H7 (cell line): ENCODE measurements around the gene TRPM2. TPM values are rescaled to one million over a fixed set of nuclear protein-coding genes. Genes with fewer than 3 reads are reported as not detected.
"Not testable (repeated sequence)": the region's sequence is repeated elsewhere in the genome, so short reads cannot be mapped to it uniquely, and the experiment has no call there.

Experiments used
- DNase-seq: peaks from one replicate; pipeline ENCODE4 v3.0.0; 2012
- H3K27me3 ChIP-seq: 2 replicates; pipeline ENCODE4 v1.6.0; 2011; ENCODE audit warnings: mild to moderate bottlenecking, low read length; ENCODE audit not compliant: control insufficient read depth, insufficient read depth
- H3K36me3 ChIP-seq: replicated peaks from 2 replicates; pipeline ENCODE4 v1.5.1; 2011; ENCODE audit warnings: low read length; ENCODE audit not compliant: control insufficient read depth, insufficient read depth
- H3K4me3 ChIP-seq: 2 replicates; pipeline ENCODE4 v1.5.1; 2011; ENCODE audit warnings: low read depth, mild to moderate bottlenecking, control low read depth, low read length, moderate library complexity; ENCODE audit not compliant: insufficient read depth
- total RNA-seq: library from RNA; depleted of rRNA; stranded (reverse); fragments of >200 nt; shearing (Covaris generic); gene quantifications from 2 replicates; pipeline ENCODE4 v1.2.3, GENCODE V29; 2014

The TRPM2 gene
- total RNA-seq, 1 experiment from 2014 or later, result 0.42 TPM

GRCh38 chr21:44337449-44337848 is 16.0 kb upstream of the TRPM2 start:
- Histone ChIP-seq H3K4me3 (no peak overlapping the region), H3K27me3 (no peaks in the 10 kb centered on the region), H3K36me3 (no peaks in the 10 kb centered on the region; the same call in 1 of the 2 replicates)
- no peak for DNase-seq

DNA sequence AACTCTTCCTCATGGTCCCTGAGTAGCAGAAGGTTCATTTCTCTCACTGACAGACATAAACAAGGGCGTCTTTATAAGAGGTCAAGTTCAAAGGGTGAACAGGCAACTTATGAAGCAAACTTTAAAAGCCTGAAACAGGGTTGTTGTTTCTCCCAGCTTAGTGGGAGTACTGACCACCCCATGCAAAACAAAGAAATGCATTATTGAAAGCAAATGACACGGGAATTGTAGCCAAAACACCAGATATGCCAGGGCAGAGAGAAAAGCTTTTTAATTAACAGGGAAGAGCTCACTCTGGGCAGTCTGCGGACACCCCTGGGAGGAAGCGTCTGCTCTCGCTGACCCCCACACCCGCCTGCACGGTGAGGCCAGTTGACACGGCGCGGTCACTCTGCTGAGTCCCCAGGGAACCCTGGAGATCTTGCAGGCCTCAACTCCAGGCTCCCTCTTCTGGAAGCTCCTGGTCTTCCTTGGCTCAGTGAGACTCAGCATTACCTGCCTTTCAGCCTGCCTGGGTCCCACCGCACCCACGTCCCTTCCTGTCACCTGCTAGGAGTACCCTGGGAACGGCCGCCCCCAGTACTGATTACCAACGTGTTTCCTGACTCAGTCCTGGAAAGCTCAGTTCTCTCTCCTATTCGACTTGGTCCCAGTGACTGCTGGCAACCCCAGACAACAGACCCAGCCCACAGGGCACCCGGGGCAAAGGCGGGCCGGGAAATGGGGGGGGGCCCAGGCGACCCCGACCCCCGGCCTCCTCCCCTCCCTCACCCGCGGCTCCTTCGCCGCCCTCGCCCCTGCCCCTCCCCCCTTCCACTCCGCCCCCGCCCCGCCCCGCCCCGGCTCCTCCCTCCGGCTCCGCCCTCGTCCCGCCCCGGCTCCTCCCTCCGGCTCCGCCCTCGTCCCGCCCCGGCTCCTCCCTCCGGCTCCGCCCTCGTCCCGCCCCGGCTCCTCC is 15.2 kb upstream of the TRPM2 start:
- H3K4me3 ChIP-seq, result peak overlapping the region; percentile 38
- H3K36me3 ChIP-seq, result no peaks in the 10 kb centered on the region; the same call in 1 of the 2 replicates
- DNase-seq, result peak; percentile 98
- H3K27me3 ChIP-seq, result no peaks in the 10 kb centered on the region

- peak within 1 kb of the TSS; percentile 79 for H3K4me3 ChIP-seq
- H3K27me3 ChIP-seq, result no peaks in the 10 kb centered on the region
Measured at GRCh38 chr21:44338971-44339910, 14.2 kb upstream of the TRPM2 start, which contains the start of gene CFAP410. CFAP410 (minus strand) TSS chr21:44339390; CDS start chr21:44339194, 196 bp downstream.

DNA sequence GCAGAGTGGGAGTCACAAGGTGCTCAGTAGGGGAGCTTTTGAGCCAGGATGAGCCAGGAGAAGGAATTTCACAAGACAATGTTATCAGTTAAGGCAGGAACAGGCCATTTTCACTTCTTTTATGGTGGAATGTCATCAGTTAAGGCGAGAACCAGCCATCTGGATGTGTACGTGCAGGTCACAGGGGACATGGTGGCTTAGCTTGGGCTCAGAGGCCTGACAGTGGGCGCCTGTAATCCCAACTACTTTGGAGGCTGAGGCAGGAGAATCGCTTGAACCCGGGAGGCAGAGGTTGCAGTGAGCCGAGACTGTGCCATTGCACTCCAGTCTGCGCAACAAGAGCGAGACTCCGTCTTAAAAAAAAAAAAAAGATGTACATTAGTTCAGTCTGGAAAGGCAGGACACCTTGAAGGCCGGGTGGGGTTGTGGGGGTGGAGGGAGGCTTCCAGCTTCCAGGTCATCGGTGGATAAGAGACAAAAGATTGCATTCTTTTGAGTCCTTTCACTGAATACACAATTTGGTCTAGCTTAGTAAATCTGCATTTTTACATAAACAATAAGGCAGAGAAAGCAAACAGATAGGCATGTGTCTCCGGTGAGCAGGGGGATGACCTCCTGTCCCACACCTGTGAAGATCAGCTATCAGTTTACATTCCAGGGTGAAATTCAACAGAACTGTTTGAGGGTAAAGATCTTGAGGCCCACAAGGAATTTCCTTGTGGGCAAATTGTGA is 11.5 kb upstream of the TRPM2 start:
- H3K36me3 ChIP-seq, H3K27me3 ChIP-seq, DNase-seq, H3K4me3 ChIP-seq: not testable (repeated sequence)

More at GRCh38 chr21:44338971-44339910, 14.2 kb upstream of the TRPM2 start, which contains the start of gene CFAP410:
- peak; percentile 100 for DNase-seq
- no peaks in the 10 kb centered on the region; the same call in 1 of the 2 replicates for H3K36me3 ChIP-seq

DNA sequence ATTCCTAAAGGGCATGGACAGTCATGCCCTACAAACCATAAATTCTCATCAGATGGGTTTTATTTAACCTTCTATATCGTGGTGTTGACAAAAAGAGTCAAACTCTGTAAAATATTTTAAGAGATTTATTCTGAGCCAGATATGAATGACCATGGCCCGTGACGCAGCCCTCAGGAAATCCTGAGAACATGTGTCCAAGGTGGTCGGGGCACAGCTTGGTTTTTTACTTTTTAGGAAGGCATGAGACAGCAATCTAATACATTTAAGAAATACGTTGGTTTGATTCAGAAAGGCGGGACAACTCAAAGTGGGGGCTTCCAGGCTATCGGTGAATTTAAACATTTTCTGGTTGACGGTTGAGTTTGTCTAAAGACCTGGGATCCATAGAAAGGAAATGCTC is 10.4 kb upstream of the TRPM2 start:
- not testable (repeated sequence) for H3K27me3 ChIP-seq, H3K36me3 ChIP-seq, DNase-seq, H3K4me3 ChIP-seq

DNA sequence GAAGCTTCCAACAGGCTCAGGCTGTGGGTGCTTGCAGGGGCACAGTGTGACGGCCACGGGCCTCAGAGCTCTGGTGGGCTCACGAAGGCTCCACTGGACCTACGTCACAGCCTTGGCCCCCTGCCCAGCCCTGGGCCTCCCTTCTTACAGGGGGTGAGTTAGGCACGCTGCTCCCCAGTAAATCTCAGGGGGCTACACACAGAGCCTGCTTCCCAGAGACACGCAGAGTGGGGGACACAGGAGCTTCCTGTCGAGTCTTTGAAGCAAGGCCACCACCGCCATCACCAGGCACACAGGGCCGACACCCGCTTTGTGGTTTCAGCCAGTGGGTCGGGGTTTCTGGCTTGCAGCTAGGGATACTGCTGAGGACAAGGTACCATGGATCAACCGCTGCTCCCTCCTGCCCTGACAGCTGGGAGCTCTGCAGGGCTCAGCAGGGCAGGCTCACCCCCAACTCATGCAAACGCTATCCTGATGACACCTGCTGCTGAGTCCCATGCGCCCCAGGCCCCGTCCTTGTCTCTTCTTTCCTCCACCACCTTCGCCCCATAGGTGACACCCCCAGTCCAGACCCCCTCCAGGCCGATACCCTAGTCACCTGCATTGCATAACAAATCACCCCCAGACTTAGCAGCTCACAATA is 8.8 kb upstream of the TRPM2 start:
- Histone ChIP-seq H3K36me3 (no peaks in the 10 kb centered on the region), H3K27me3 (no peaks in the 10 kb centered on the region), H3K4me3 (no peak overlapping the region; the same call in 1 of the 2 replicates)
- DNase-seq, result no peak

DNA sequence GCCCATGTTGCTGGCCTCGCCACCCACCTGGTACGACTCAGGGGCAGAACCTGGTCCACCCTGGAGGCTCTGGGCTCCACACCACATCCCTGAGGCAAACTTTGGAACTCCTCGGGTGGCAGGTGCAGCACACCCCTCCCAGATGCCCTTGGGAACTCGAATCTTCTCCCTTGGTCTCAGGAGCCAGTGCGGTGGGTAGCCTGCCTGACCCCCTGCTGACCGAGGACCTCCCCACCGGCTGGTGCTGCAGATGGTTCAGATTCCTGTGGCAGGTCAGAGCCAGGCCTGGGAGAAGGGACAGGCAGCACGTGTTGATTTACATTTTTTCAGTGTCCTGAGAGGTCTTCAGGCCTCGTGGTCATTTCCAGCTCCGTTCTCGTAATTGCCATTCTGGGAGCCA is 7.9 kb upstream of the TRPM2 start:
- no peak overlapping the region for H3K4me3 ChIP-seq
- H3K27me3 ChIP-seq, result no peaks in the 10 kb centered on the region
- no peak for DNase-seq
- no peaks in the 10 kb centered on the region for H3K36me3 ChIP-seq

- Histone ChIP-seq H3K27me3 (no peaks in the 10 kb centered on the region), H3K4me3 (no peak overlapping the region), H3K36me3 (no peaks in the 10 kb centered on the region)
- DNase-seq, result no peak
Measured at GRCh38 chr21:44347911-44348451, 5.4 kb upstream of the TRPM2 start.

DNA sequence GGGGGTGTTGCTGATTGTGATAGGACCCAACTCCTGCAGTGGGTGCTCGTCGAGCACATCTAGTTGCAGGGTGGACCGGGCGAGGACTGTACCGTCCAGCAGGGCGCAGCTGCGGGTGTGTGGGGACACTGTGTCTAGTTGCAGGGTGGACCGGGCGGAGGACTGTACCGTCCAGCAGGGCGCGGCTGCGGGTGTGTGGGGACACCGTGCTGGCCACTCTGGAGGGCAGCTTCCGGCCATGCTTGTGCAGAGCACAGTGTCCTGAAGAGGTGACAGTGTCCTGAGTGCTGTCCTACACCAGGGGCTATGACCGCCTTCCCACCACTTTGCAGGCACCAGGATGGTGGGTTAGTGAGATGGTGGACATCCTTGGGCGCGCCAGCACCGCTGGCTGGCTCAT is 4.6 kb upstream of the TRPM2 start:
- H3K27me3 ChIP-seq, result no peaks in the 10 kb centered on the region
- no peak overlapping the region for H3K4me3 ChIP-seq
- H3K36me3 ChIP-seq, result no peaks in the 10 kb centered on the region
- peak; percentile 30 for DNase-seq

- no peak overlapping the region for H3K4me3 ChIP-seq
- DNase-seq, result peak; percentile 47
- no peaks in the 10 kb centered on the region for H3K36me3 ChIP-seq
- no peaks in the 10 kb centered on the region for H3K27me3 ChIP-seq
Measured at GRCh38 chr21:44349416-44349846, 4.0 kb upstream of the TRPM2 start.

DNA sequence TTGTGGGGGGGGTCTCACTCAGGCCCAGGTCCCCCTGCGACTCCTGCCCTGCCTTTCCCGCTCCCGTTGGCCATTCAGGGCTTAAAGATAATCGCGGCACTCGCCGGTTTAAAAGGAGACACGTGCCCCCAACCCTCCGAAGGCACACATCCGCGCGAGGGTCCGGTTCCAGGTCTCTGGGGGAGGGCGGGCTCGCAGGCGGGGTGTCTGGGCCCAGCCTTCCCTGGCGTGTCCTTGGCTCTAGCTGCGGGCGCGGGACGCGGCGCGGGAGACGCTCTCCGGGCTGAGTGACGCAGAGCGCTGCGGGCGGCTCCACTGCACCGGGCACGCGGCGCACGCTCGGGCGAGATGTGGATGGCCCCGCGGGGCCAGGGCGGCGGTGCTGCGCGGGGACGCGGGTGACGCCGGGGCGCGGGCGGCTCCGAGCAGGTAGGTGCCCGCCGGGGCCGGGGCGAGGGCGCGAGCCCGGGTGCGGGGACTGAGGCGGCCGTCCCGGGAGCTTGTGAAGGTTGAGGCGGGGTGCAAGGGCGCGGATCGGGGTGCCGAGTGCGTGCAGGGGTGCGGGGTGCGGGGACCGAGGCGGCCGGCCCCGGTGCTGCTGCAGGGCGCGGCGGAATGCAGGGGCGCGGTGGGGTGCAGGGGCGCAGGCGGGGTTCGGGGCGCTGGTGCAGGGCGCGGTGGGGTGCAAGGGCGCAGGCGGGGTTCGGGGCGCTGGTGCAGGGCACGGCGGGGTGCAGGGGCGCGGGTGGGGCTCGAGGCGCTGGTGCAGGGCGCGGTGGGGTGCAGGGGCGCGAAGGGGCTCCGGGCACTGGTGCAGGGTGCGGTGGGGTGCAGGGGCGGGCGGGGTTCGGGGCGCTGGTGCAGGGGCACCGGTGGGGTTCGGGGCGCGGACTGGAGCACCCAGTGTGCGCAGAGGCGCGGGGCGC is 3.3 kb upstream of the TRPM2 start:
- no peak overlapping the region for H3K4me3 ChIP-seq
- DNase-seq, result peak; percentile 72
- H3K36me3 ChIP-seq, result no peaks in the 10 kb centered on the region
- H3K27me3 ChIP-seq, result no peaks in the 10 kb centered on the region

DNA sequence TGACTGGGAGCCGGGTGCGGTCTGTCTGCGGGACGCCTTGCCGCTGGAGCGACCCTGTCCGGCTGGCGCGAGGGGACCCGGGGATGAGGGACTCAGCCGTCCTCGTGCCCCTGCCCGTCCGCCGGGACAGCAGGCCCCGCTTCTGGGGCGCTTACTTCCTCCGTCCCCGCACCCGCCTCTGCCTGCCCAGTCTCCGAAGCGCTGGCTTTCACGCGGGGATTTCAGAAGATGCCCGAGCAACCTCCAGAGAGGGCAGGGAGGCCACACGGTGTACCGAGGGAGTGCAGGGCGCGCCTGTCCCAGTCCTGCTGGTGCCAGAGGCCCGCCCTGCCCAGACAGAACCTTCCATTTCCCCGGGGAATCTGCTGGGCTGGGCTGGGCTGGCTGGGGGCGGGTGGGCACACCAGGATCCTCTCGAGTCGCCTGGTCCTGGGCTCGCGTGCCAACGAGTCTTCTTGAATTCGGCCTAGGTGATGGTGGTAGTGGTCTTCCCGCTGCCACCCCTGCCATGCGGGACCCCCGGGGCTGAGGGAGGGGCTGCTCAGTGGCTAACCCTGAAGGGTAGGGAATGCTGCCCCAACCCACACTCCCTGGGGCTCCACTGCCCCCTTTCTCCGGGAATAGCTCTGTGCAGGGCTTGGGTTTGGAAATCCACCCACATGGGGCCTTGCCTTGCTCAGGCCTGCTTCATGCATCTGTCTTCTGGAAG is 2.5 kb upstream of the TRPM2 start:
- peak; percentile 71 for DNase-seq
- no peaks in the 10 kb centered on the region for H3K27me3 ChIP-seq
- no peak overlapping the region for H3K4me3 ChIP-seq
- no peaks in the 10 kb centered on the region for H3K36me3 ChIP-seq
